ENCODE results near the gene FKBP11.

DNA sequence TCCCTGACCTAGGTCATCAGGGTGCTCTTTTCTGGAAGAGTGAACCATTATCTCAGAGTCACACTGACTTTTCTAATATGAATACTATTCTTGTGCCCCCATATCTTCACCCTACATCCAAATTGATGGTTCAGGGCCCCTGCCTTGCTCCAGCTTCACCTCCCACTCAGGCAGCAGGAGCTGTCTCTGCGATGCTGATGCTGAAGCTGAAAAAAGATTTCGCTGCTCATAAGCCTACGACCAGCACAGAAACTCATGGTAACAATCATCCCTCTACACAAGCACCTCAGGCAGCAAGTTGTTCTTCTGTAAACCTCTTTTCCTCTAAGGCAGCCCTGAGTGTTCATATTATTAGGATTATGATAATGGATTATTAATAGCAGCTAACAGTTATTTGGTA lies 28.8 kb upstream of the FKBP11 start:
- TF ChIP-seq, protein P1, sequence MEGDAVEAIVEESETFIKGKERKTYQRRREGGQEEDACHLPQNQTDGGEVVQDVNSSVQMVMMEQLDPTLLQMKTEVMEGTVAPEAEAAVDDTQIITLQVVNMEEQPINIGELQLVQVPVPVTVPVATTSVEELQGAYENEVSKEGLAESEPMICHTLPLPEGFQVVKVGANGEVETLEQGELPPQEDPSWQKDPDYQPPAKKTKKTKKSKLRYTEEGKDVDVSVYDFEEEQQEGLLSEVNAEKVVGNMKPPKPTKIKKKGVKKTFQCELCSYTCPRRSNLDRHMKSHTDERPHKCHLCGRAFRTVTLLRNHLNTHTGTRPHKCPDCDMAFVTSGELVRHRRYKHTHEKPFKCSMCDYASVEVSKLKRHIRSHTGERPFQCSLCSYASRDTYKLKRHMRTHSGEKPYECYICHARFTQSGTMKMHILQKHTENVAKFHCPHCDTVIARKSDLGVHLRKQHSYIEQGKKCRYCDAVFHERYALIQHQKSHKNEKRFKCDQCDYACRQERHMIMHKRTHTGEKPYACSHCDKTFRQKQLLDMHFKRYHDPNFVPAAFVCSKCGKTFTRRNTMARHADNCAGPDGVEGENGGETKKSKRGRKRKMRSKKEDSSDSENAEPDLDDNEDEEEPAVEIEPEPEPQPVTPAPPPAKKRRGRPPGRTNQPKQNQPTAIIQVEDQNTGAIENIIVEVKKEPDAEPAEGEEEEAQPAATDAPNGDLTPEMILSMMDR (IDR thresholded peaks at IDR 0.05): no peak
- no peak for TF ChIP-seq EP300 (IDR thresholded peaks at IDR 0.05)
- TF ChIP-seq POLR2AphosphoS5 (IDR thresholded peaks at IDR 0.05): no peak
- no peak for TF ChIP-seq POLR2A (IDR thresholded peaks at IDR 0.05)
